ENCODE results near the gene ATRX.

ATRX gene

DNA sequence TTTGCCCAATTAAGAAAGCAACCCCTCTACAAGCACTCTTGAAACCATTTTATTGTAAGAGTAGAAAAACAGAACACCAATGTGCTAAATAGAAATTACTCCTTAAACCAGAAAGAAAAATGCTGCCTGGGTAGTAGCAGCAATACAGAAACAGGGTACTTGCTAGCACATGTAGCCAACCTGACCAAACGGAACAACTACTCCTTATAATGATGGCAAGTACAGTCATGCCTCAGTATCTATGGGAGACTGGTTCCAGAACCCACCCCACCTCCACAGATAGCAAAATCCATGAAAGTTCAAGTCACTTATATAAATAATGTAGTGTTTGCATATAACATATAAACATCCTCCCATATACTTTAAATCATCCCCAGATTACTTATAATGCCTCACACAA is 168.8 kb downstream of the ATRX start:
- TF ChIP-seq, protein P1, sequence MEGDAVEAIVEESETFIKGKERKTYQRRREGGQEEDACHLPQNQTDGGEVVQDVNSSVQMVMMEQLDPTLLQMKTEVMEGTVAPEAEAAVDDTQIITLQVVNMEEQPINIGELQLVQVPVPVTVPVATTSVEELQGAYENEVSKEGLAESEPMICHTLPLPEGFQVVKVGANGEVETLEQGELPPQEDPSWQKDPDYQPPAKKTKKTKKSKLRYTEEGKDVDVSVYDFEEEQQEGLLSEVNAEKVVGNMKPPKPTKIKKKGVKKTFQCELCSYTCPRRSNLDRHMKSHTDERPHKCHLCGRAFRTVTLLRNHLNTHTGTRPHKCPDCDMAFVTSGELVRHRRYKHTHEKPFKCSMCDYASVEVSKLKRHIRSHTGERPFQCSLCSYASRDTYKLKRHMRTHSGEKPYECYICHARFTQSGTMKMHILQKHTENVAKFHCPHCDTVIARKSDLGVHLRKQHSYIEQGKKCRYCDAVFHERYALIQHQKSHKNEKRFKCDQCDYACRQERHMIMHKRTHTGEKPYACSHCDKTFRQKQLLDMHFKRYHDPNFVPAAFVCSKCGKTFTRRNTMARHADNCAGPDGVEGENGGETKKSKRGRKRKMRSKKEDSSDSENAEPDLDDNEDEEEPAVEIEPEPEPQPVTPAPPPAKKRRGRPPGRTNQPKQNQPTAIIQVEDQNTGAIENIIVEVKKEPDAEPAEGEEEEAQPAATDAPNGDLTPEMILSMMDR (IDR thresholded peaks at IDR 0.05; ENCODE audit: borderline replicate concordance, insufficient read depth, low read depth, low read length) = no peak
- H3K4me3 ChIP-seq (ENCODE audit: low read depth, low read length) = no peak overlapping the region

DNA sequence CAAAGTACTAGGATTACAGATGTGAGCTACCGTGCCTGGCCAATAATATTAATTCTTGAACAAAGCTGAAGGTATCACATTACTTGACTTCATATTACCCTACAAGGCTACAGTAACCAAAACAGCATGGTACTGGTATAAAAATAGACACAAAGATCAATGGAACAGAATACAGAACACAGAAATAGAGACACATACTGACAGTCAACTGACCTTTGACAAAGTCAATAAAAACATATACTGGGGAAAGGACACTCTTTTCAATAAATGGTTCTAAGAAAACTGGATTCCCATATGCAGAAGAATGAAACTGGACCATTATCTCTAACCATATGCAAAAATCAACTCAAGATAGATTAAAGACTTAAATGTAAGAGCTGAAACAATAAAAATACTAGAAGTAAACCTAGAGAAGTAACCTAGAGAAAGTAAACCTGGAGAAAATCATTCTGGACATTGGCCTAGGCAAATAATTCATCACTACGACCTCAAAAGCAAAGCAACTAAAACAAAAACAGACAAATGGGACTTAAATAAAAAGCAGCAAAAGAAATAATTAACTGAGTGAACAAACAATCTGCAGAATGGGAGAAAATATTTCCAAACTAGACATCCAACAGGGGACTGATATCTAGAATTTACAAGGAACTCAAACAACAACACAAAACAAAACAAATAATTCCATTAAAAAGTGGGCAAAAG is 182.2 kb downstream of the ATRX start:
- no peak overlapping the region for H3K4me3 ChIP-seq (ENCODE audit: low read depth, low read length)
- TF ChIP-seq, protein P1 (IDR thresholded peaks at IDR 0.05; ENCODE audit: borderline replicate concordance, insufficient read depth, low read depth, low read length) = no peak

DNA sequence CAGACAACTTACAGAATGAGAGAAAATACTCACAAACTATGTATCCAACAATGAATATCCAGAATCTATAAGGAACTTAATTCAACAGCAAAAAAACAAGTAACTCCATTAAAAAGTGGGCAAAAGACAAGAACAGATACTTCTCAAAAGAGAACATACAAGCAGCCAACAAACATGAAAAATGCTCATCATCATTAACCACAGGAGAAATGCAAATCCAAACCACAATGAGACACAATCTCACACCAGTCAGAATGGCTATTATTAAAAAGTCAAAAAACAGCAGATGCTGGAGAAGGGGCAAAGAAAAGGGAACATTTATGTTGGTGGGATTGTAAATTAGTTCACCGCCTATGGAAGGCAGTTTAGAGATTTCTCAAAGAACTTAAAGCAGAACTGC is 188.5 kb downstream of the ATRX start:
- TF ChIP-seq, protein P1 (IDR thresholded peaks at IDR 0.05; ENCODE audit: borderline replicate concordance, insufficient read depth, low read depth, low read length) = no peak

DNA sequence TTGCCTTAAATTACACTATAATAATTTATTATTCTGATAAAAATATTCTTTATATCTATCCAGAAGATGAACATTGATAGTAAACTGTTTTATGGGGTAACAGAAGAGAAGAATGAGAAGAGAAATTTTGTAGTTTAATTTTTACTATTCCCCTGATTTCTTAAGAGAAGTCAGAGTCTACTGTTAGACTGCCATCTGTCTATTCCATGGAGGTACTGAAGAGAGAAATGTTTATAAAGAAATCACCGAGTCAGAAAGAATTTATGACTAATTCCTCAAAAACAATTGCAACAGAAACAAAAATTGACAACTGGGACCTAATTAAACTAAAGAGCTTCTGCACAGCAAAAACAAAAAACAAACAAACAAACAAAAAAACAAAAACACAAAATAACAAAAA is 188.9 kb downstream of the ATRX start:
- TF ChIP-seq, protein P1 (IDR thresholded peaks at IDR 0.05; ENCODE audit: borderline replicate concordance, insufficient read depth, low read depth, low read length) = no peak
- H3K4me3 ChIP-seq (ENCODE audit: low read depth, low read length) = no peak overlapping the region

More for the DNA sequence above, 188.5 kb downstream of the ATRX start:
- no peak overlapping the region for H3K4me3 ChIP-seq (ENCODE audit: low read depth, low read length)

DNA sequence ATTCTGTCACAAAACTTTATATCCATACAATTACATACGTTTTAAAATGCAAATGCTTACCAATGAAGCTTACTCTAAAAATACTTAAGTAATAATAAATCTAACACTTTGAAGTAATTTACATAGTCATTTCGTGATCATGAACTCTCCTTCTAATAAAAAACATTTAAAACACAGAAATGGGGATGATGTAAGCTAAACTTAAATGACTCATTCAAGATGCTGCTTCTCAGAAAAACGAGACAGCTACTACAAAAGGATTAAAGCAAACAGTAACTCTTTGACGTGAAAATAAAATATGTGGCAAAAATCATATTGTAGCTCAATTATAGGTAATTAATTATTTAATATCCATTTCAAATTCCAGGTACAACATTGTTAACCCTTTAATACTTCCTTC is 190.2 kb downstream of the ATRX start:
- no peak overlapping the region for H3K4me3 ChIP-seq (ENCODE audit: low read depth, low read length)
- TF ChIP-seq, protein P1 (IDR thresholded peaks at IDR 0.05; ENCODE audit: borderline replicate concordance, insufficient read depth, low read depth, low read length) = no peak

DNA sequence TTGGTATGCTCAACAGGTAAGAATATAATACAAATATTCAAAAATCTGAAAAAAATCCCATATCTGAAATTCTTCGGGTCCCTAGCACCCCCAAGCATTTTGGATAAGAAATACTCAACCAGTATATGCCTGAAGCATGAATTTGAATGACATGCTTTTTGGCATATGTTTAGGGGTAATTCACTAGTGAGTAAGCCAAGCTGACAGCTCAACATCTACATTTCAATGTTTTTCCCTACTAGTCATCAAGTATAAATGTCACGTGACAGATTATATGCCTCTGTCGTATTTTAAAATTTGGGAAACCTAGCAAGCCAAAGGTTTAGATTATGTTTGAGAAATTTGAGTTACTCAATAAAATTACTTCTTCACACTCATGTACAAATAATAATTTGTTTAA is 213.7 kb downstream of the ATRX start:
- TF ChIP-seq, protein P1 (IDR thresholded peaks at IDR 0.05; ENCODE audit: borderline replicate concordance, insufficient read depth, low read depth, low read length) = no peak
- no peak overlapping the region for H3K4me3 ChIP-seq (ENCODE audit: low read depth, low read length)

DNA sequence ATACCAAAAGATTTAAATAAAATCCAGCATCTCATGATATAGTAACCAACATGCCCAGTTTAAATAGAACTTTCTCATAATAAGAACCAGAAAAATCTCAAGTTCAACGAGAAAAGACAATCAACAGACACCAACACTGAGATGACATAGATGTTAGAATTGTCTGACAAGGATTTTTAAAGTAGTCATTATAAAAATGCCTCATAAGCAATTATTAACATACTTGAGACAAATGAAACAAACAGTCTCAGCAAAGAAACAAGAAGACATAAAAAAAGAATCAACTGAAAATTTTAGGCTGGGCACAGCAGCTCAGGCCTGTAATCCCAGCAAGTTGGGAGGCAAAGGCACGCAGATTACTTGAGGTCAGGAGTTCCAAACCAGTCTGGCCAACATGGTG is 220.7 kb downstream of the ATRX start:
- no peak overlapping the region for H3K4me3 ChIP-seq (ENCODE audit: low read depth, low read length)
- TF ChIP-seq, protein P1 (IDR thresholded peaks at IDR 0.05; ENCODE audit: borderline replicate concordance, insufficient read depth, low read depth, low read length) = no peak

All from GM12875 (cell line).